Ecto neural progenitor cell (in vitro differentiated cells): ENCODE data around the gene MAPK9.
"Not testable (repeated sequence)": the region's sequence is repeated elsewhere in the genome, so short reads cannot be mapped to it uniquely, and the experiment has no call there.

Source experiments
- DNase-seq: peaks from one replicate; pipeline ENCODE4 v3.0.0-alpha.2; 2018; ENCODE audit warnings: low spot score

MAPK9 gene

DNA sequence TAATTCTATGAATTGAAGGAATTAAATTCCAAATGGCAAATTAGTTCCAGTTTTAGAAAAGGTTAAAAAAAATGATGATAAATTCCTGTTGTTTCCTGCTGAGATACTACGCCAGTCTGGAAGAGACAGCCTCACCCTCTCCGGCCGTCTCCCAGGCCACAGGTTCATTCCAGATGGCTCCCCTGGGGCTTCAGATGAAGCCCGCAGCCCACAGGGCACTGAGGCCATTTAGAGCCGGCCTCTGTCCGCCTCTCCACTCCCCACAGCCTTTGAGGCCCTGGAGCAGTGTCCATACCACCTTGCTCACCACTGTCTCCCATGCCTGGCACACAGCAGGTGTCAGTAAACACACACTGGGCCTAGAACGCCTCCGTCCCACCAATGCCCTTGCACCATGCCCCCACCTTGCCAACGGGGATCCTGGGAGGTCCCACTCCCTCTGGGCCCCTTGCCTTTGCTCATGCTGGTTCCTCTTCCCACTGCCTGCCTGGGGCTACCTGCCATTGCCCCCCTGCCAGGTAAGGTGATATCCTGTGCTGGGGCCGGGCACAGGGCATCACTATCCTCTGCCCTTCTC, 35.2 kb upstream of the MAPK9 start:
- no peak for DNase-seq

DNA sequence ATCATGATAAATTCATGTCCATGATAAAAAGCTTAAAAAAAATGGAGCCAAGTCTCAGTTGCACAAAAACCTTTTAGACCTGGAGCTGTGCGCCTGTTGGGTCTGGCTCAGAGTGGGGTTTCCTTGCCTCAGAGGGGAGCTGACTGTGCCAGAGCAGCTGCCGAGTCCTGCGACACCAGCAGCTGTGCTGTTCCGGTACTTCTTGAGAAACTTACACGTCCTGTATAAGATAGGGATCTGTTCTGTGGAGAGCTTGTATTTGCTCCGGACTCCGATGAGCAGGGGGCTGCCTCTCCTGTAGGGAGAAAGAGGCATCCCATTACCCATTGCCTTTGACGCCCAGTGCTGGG, 32.7 kb upstream of the MAPK9 start:
- DNase-seq = no peak

DNA sequence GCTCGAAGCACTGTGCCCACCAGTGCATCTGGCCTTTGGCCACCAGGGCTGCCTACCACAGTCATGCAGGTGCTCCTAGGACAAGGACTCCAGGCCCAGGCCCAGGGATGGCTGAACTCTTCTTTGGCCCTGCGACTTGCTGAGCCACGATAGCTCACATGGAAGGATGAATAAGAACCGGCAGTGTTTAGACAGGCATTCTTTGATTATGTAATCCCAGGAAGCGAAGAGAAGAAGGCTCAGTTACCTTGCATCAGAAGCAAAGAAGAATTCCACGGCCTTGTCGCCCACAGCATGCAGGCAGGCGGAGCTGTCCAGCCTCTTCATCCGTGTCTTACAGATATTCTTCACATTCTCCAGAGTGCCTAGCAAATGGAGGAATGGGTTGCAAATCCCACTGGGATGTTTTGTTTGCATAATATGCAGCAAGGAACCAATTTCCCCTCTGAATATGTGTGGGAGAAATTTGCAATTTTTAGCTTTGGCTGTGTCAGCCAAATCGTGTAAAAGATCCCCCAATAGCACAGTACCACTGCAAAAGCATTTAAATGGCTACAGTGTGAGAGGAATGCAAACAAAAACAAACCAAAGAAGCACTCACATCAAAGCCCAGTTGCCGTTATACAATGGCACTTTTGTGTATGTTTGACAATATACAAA, 32.2 kb upstream of the MAPK9 start:
- no peak for DNase-seq

DNA sequence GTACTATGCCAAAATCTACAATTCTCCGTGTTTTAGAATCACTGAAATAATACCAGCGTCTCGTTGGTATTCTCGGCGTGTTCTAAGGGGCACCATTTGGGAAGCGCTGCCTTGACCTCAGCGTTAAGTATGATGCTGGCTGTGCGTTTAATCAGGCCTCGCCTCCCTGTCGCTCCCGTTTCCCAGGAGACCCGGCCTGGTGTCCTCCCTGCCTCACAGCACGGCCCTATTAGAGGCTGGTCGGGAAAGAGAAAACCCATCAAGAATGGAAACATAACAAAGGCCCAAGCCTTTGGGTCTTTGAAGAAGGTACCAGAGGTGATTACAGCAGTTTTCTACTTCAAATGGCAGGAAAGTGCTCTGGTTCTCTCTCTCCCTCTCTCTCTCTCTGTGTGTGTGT, 31.3 kb upstream of the MAPK9 start:
- DNase-seq = no peak

DNA sequence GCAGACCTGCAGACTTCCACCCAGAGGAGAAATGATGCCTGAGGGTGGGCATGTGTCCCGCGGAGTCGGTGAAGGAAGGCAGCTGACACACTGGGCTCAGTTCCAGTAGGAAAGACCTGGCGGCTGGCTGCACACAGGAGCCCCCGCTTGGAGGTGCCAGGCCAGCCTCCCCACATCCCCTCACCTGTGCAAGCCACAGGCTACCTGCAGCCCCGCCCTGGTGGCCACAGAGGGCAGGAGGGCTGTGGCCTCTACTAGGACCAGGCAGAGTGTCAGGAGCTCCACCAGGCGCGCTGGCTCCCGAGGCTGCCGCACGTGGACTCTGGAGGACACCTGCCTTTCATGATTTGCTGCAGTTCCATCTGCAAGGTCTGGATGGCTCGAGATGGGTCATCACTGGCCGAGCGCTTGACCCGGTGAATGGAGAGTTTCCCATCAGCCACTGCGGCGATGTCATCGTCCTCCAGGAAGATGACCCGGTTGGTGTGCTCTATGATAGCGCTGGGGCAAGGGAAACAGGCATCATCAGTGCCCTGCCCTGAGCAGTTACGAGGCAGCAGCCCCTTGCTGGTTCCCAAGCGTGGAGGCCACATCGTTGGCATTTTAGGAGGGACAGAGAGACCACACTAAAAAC, 26.7 kb upstream of the MAPK9 start:
- DNase-seq = no peak

DNA sequence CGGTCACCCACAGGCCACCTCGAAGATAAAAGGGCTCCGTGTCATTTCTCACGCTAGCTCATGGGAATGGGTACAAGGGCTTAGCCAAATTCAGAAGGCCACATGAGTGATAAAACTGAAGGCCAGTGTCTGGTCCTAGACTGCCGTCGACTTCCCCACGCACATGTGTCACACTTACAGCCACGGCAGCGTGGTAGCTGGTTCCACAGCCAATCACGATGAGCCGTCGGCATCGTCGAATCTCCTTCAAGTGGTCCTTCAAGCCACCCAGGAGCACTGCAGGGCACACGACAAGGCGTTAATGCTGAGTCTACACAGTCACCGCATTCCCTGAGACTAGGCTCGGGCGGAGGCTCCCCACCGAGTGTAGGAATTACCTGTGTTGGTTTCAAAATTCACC, 24.7 kb upstream of the MAPK9 start:
- DNase-seq = no peak

DNA sequence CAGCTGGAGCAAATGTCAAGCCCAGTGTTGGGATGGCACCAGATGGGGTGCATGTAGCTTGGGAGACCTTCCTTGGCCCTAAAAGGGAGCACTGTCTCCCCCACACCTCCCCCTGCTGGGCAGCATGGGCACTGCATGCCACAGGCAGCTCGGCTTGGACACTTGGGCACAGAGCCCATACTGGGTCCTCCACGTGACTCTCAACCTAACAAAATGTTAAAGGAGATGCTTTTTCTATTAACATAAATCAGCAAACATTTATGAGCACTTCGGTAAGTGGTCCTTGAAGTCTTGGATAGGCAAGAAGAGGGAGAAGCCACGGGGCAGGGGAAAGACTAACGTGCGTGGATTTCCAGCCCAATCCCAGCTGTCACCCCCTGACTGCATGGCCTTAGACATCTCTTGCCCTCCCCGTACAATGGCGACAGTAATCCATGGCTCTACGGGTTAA, 23.9 kb upstream of the MAPK9 start:
- DNase-seq = peak; percentile 66

DNA sequence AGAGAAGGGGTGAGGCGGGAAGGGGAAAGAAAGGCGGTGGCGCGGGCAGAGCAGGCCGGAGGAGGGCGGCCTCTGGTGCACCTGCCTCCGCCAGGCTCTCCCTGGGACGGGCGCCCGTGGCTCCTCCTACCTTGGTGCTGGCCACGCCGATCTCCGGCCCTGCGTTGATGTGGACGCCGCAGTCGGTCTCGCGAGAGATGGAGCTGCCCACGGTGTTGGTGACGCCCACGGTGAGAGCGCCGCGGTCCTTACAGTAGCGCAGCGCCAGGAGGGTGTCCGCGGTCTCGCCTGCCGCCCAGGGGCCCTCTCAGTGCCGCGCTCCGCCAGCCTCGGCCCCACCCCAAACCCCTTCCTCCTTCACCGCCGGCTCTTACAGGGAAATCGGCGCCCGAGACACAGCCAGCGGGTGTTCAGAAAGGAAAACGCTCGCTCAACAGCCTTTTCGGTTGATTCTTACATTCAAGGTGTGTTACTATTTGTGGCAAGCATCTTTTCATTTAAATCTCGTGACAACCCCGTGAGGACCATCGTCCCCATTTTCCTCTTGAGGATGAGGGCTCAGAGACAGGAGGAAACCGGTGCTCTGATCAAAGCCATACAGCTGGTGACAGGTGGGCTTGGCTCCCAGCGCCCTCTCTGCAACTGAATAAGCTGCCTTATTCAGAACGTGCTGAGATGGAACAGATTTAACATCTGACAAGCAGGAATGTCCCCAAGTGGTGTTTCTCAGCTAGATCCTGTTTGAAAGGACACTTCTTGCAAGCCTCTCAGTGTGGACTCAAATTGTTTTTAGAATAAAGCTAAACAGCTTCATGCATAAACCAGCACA, 22.0 kb upstream of the MAPK9 start:
- DNase-seq = no peak

DNA sequence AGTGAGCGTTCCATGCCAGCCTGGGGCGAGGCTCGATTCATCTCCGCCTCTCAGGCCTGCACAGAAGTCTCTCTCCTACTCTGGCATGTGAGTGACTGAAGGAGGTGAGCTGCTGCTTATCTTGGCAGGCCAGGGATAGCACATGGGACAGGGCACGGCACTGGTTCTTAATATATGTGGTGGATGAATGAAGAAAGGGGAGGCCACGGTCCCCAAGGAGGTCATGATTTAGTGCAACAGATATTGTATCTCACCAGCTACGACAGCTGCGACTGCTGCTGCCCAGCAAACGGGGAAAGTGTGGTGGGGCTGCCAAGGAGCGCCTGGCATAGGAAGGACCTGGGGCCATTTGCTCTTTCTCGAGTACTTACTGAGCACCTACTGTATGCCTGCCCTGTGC, 19.3 kb upstream of the MAPK9 start:
- DNase-seq = no peak

DNA sequence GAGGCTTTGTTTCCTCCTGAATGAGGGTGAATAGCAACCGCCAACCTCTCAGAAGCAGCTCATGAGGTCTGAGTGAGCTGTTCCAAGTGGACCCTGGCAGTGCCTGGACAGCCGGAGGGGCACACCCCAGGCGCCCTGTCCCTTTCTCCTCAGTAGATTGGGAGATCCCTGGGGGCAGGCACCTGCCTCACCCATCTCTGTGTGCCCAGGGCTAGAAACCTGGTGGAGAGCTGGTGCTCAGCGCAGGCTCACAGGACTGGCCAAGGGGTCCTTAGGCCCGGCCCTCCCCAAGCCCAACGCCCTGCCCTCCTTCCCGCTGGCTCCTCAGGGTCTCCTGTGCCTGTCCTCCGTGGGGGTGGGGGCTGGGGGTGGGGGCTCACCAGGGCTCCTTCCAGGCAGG, 14.9 kb upstream of the MAPK9 start:
- DNase-seq = no peak

DNA sequence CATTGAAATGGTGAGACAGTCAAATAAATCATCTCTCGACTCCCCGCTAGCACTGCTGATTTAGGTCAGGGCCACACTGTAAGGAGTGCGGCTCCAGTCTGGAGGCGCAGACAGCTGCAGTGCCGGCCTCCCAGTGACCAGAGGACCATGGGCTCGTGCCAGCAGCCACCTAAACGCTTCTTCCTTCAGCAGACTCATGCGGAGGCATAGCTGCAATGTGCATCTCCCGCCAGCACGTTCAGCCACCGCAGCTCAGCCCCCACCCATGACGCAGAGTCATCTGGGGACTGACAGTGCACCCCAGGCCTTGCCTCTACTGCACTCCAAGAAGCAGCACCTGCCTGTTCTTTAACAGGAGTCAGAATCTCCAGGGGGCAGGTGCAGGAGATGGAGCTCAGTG, 13.6 kb upstream of the MAPK9 start:
- DNase-seq = no peak

DNA sequence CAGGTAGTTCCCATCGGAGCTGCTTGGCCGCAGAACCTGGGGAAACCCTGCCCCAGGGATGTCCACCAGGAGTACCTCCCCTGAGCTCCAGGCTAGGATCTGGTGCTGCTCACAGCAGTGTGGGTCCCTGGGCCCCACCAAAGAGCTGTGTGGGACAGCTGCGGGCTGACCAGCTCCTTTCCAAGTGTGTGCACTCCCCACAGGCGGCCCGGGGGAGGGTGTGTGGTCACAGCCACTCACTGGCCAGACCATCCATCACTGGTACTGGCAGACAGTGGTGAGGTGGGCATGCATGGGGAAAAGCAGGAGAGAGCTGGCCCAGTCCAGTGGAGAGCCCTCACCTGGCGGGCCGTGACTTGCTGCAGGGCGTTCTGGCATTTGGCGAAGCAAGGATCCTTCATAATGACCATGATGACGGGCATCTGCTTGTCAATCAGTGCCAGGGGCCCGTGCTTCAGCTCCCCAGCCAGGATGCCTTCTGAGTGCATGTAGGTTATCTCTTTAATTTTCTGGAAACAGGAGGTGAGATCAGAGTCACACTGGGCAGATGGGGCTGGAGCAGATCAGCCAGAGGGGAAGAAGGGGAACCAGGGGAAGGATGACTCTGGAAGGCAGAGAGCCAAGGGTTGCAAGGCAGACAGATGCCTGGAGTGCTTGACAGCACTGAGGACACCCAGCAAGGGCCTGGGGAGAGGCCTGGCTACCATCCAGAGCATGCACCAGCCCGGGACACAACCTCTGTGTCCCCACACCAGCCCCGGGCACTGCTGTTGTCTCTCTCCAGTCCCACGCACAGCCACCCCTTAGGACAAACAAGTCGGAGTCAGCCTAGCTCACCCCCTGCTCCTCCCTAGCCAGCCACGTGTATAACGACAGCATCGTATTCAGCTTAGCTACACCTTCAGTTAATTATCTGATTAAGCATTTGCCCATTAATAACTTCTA, 12.8 kb upstream of the MAPK9 start:
- DNase-seq = no peak

DNA sequence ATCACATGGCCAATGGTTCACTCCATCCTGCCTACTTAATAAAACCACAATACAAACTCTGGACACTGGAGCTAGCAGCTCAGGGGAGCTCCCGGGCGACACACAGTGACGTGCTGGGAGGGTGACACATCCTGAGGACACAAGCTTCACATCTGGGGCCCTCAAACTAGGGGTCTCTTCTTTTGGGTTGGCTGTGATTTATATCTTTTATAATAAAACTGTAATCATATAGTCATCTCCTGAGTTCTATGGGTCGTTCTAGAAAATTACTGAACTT, 12.1 kb upstream of the MAPK9 start:
- no peak for DNase-seq

DNA sequence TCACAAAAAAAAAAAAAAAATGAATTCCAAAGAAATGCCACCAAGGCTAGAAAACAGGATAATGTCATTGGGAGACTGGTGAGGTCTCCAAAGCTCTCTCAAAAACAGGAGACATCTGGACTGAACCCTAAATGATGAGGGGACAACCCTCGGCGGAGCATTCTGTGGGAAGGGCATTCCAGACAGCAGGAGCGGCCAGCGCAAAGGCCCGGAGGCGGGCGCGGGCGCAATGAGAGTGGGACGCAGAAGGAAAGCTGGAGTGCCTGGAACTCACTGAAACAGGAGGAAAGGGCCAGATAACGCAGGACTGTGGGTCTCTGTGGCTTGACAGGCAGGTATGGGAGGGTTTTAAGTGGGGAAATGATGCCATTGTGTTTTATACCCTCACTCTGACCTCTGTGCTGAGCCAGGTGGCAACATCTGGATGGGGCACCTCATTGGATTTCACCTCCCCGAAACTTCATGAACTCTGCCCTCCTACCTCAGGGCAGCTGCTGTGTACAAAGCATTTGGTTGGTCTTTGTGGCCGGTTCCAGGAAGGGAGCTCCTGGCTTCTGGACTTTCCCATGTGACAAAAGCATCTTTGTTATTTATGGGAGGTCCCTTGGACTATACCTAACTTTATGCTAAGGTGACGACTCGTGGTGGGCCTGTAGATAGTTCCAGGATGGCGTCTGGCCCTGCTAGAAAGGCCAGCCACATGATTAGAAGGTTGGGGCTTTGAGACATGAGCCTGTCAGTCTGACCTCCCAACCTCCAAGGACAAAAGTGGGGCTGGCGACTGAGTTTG, 11.5 kb upstream of the MAPK9 start:
- no peak for DNase-seq

DNA sequence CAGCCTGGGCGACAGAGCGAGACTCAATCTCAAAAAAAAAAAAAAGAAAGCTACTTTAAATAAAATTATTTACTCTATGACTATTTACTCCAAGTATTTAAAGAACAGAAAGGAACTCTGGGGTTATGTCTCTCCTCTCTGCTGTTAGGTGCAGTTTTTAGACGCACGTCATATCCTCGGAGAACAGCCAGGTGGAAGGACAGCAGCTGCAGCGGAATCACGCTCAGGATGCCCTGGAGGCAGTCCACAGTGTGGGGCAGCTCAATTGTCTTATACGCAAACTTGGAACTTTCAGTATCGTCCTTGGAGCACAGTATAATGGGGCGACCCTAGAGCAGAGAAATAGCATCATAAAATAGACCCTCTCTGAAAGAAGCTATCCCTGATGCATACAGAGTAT, 10.4 kb upstream of the MAPK9 start:
- no peak for DNase-seq

DNA sequence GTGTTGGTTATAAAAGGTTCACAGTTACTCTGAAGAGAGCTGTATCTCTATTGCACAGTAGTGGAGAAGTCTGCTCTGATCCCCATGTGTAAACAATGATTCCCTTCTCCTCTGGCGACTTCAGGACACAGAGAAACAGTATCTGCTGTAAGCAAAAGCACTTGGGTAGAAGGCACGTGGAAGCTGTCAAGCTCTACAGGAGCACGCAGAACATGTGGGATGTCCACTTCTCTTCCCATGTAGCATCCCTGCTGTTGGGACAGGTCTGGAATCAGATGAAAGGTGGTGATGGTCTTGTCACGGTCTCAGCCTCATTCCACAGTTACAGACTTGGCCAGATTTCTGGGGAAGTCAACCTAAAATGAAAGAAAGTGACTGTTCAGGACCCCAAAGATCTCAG, 9.4 kb upstream of the MAPK9 start:
- no peak for DNase-seq

DNA sequence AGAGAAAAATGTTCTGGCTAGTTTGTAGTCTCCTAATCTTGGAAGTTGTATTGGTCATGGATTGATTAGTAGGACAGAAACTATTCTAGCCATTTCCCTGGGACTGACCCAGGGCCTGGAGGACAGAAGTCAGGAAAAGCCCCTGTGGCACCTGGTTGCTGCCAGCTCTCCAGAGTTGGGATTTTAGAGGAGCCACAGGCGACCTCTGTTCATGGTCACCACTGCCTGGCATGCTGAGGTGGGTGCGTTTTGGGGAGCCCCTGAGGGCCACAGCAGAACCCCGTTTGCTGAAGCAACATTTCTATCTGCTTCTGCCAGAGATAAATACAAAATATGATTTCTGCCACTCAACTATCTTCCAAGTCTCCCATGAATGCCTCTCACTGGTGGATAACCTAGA, 7.6 kb upstream of the MAPK9 start:
- DNase-seq = no peak

DNA sequence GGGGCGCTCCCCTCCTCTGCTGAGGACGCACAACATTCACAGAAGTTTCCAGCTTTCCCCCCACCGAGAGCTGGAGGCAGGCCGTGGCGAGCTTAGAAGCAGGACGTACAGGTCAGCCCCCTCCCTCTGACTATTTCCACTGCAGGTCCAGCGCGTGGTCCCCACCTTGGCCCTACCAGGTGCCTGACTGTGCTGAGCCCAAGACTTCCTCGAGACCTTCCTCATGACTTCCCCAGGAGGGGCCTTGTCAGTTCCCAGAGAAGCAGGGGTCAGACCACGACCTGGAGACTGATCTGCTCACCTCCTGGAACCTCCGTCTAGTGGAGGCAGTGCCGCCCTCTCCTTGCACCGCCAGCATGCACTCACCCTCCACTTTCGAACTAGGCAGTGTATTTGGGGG, 7.1 kb upstream of the MAPK9 start:
- not testable (repeated sequence) for DNase-seq

DNA sequence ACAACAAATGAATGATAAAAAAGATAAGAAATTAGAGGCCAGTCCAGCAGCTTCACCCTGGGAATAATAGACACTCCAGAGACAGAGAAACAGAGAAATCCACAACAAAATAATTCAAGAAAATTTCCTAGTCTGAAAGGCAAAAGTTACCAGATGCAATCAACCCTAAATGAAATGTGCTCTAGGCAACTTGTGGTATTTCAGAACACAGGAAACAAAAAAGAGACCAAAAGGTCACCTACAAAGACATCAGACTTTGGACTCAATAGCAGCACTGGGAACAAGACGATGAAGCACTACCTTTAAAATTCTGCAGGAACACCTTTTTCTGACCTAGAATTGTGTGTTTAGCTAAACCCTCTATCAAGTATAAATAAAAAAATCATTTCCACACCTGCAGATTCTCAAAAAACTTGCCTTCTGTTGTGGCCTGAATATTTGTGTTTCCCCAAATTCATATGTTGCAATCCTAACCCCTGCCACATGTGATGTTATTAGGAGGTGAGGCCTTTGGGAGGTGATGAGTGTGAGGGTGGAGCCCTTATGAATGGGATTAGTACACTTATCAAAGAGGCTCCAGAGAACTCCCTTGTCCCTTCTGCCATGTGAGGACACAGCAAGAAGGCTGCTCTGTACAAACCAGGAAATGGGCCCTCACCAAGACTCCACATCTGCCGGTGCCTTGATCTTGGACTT, 5.9 kb upstream of the MAPK9 start:
- no peak for DNase-seq

DNA sequence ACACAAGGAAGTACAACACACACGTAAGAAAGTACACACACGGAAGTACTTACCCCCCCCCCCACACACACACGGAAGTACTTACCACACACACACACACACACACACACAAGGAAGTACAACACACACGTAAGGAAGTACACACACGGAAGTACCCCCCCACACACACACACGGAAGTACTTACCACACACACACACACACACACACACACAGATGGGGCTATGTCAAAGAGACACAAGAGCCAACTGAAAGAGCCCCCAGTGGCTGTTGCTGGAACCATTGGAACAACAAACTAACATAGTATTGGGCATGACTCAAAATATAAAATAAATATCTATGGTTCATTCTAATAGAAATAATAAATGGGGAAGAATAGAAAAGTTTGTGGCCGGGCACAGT, 4.9 kb upstream of the MAPK9 start:
- DNase-seq = no peak
